H4 (cell line): Measurements from ENCODE around the gene WASL. TPM values are rescaled to one million over a fixed set of nuclear protein-coding genes. Genes with fewer than 3 reads are reported as not detected.
"Not testable (repeated sequence)": the region's sequence is repeated elsewhere in the genome, so short reads cannot be mapped to it uniquely, and the experiment has no call there.

Experiments
- DNase-seq: peaks from one replicate; pipeline ENCODE4 v3.0.0-alpha.2; 2015; ENCODE audit warnings: low spot score
- total RNA-seq: library from RNA; depleted of rRNA; stranded (reverse); fragments of >200 nt; shearing (Covaris generic); gene quantifications from 2 replicates; pipeline ENCODE4 v1.2.3, GENCODE V29; 2014

Gene WASL
- total RNA-seq, 1 experiment from 2014 or later, result 12.8 TPM

DNA sequence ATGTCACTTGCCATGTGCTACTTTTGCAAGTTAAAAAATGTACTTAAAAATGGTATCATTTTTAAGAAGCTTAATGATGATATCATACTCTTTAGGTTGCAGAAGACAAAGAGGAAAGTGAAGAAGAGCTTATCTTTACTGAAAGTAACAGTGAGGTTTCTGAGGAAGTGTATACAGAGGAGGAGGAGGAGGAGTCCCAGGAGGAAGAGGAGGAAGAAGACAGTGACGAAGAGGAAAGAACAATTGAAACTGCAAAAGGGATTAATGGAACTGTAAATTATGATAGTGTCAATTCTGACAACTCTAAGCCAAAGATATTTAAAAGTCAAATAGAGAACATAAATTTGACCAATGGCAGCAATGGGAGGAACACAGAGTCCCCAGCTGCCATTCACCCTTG lies 87.0 kb downstream of the WASL start:
- no peak for DNase-seq

- no peak for DNase-seq
Measured at GRCh38 chr7:123660514-123661354, 88.1 kb downstream of the WASL start.

- DNase-seq, result no peak
Measured at GRCh38 chr7:123658023-123658422, 90.8 kb downstream of the WASL start.

- DNase-seq, result no peak
Measured at GRCh38 chr7:123657304-123657685, 91.5 kb downstream of the WASL start.

DNA sequence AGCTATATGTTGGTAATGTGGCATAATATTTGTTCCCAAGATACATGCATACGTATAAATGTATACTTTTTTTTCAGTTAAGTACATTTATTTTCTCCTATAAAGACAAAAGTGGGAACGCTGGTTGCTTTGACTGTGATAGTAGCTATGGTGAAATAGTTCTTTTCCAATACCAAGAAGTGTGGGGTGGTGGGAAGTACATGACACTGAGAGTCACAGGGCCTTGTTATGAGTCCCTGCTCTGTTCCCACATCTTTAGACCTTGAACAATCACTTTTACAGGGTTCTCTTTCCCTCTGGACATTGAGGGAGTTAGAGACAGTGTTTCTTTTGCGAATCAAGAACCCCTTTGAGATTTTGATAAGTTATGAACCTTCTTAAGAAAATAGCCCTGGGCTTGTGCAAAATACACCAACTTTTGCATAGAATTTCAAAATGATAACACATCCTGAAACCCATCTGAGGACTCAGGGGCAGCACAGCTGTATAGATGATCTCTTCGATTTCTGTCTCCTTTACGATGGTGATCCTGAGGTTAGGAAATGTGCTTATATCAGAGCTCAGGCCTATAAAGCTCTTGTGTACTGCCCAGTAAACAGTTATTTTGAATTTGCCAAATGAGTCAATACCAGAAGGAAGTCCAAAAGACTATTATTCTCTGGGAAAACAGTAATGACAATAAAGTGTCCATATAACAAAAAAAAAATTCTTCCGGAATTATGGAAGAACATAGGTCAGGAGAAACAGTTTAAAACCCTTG lies 92.1 kb downstream of the WASL start:
- DNase-seq, result no peak

DNA sequence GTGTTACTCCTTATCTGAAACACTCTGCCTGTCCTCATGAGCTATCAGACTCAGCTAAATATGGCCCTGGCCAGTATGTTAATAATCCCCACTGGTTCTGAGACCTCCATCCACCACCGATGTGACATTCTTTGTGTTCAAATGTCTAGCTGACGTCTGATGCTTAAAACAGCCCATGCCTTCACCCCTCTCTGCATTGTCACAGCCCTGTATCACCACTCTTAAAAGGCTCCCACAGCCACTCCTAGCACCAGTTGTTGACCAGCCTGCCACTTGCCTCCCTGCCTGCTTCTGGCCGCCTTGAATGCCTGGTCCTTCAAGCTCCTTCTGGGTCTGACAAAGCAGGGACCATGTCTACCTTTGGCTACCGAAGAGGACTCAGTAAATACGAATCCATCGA lies 93.2 kb downstream of the WASL start, which contains the start of gene LMOD2:
Gene LMOD2 (plus strand): TSS at position 253 of the 400 bp plus-strand sequence. CDS start 98 bp downstream, at position 351.
- DNase-seq, result no peak

GRCh38 chr7:123653162-123653561 lies 95.6 kb downstream of the WASL start:
- DNase-seq, result no peak

DNA sequence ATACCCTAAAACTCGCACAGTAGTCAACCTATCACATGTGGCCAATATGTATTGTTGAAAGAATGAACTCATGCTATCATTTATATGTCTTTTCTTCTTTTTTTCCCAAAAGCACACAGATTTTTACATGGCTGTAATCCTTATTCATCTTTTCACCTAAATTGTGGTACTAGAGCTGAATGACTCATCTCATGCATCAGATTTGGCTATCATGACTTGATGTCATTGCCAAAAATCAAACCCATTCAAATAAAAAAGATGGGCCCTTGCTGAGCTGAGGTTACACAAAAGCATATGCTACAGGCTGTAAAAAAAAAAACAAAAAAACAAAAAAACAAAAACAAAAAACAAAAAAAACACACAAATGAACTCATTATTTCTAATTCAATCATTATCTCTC lies 96.4 kb downstream of the WASL start:
- DNase-seq, result no peak

DNA sequence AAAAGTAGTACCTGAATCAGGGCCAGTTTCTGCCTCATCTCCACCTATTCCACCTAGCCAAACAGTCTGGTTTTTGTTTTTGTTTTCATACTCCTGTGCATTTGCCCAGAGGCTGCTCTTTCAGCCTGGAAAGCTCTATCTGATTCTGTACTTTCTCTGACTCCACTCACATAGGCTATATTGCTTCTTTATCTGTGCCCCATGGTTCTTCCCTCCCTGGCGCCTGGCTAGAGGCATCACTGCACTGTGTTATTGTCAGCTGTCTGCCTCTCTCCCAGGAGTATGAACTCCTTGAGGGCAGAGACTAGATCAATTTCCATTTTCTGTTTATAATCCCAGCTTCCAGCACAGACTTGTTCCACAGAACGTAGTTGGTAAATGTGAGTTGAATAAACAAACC lies 98.2 kb downstream of the WASL start:
- DNase-seq, result no peak

DNA sequence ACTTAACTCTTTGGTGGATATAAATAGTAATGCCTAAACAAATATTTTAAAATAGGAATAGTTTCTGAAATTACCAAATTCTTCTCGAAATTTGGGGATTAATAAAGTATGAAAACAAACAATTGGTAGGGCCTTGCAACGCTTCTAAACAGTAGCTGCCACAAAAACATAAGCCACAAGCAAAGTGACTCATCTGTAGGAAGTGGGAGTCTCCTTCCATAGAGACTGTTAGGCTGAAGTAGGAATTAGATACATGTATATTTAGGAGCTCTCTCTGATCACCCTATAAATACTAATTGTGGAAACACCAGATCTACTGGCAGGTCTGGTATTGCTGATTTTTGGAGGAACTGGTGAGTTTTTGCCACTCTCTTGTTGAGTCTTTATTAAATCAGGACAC lies 98.8 kb downstream of the WASL start:
- DNase-seq, result peak; percentile 48

GRCh38 chr7:123647106-123647730 lies 101.6 kb downstream of the WASL start:
- no peak for DNase-seq

GRCh38 chr7:123645516-123645915 lies 103.3 kb downstream of the WASL start:
- DNase-seq, result no peak

DNA sequence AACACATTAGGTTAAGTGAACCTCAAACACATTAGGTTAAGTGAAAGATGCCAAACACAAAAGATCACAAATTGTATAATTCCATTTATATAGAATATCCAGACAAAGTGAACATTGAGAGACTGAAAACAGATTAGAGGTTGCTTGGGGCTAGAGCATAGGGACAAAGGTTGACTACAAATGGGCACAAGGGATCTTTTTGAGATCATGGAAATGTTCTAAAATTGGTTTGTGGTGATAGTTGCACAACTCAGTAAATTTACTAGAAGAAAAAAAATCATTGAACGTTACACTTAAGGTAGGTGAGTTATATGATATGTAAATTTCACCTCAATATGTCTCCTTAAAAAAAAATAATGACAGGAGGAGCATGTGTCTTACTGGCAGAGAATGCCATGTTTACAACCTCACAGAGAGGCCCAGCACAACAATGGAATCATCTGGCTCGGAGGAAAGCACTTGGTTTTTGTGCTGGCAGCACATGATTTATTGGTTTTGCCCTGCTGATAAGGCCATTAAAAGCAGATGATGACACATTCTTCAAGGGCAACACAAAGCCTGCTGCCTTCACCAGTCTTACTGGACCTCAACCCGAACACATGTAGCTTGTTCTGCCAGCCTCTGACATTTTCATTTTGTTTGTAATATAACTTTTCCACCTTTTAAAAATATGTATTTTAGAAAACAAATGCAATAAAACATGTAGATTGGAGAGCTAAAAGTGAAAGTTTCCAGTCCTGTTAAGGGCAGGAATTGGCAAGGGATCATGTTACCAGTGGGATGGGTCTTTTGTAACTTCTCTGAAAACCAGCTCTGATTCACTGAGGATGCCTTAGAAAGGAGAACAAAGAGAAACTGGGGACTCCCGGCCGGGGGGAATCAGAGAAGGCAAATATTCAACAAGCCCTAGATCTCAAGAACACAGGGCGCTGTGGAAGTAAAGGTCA lies 105.0 kb downstream of the WASL start:
- peak; percentile 73 for DNase-seq

DNA sequence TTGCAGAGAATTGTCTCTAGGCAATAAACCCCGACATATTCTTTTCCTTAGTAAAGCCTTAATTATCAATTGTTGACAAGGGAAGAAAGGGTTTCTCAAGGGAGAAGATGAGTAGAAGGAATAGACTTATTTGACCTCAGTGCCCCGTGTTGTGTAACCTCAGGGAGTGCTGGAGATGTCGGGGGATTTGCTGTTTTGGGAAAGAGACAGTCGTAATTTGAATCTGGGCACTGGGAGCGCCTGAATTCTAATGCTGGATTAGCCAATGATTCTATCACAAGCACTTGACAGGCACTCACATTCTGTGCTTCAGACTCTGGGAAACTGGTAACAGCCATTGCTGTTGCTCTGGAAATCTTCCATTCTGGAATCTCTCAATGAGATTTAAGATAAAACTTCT lies 106.9 kb downstream of the WASL start:
- no peak for DNase-seq

GRCh38 chr7:123640583-123640982 lies 108.2 kb downstream of the WASL start:
- DNase-seq, result no peak

- no peak for DNase-seq
Measured at GRCh38 chr7:123639631-123640030, 109.2 kb downstream of the WASL start.

GRCh38 chr7:123637878-123638277 lies 110.9 kb downstream of the WASL start:
- no peak for DNase-seq

DNA sequence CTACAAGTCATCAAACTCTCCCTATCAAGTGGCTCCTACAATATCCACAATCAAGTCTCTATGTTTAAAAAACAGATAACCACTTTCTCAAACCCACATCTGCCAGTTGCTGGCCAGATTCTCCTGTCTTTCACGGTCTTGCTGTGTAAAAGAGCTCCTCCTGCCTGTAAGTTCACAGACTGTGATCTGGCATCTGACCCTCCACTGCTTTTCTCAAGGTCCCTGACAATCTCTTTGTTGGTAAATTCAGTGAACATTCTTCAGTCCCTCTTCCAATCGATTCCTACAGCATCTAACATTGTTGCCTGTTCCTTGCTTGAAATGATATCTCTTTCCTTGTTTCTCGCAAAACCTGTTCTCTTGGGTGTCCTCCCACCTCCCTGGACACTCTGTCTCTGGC lies 111.6 kb downstream of the WASL start:
- no peak for DNase-seq

DNA sequence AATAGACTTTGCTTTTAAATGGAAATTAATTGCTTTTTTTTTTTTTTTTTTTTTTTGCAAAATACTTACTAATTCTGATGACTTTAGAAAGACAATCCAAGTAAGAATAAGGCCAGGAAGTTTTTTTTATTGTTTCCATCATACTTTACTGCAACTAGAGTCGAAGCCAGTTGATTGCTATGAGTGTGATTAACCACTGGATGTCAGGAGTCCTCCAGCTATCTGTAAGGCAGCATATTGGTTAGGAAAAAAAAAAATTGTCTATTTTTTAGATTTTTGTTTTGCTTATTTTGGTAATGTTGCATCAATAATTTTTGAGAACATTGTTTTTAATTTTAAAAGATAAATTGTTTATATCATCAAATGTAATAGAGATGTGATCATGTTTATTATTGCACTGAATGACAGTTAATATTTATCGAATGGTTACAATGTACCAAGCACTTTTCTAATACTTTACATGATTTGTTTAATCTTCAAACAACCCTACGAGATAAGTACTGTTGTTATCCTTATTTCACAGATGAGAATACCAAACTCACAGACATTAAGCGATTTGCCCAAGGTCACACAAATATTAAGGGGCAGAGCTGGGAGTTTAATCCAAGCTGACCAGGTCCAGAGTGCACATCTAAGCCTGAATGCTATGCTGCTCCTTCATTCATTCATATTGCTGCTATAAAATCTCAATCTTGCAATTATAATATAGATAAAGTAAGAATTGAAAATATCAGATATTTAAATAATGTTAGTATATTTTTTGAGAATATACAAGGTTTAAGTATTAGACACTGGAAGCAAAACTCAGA lies 113.0 kb downstream of the WASL start:
- peak; percentile 30 for DNase-seq

DNA sequence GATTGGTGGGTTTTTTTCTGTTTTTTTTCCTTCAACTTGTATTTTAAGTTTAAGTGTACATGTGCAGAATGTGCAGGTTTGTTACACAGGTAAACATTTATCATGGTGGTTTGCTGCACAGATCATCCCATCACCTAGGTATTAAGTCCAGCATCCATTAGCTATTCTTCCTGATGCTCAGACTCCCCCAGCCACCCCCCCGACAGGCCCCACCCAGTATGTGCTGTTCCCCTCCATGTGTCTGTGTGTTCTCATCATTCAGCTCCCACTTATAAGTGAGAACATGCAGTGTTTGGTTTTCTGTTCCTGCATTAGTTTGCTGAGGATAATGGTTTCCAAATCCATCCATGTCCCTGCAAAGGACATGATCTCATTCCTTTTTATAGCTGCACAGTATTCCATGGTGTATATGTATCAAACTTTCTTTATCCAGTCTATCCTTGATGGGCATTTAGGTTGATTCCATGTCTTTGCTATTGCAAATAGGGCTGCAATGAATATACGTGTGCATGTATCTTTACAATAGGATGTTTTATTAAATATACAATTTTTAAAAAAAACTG lies 114.7 kb downstream of the WASL start:
- not testable (repeated sequence) for DNase-seq
